IPS-15b (cell line): ENCODE measurements around the gene PRMT7.

Source experiments
- H3K27me3 ChIP-seq: one replicate; pipeline ENCODE4 v1.6.1; 2013; ENCODE audit warnings: low read length; ENCODE audit not compliant: control insufficient read depth, insufficient read depth
- H3K36me3 ChIP-seq: one replicate; pipeline ENCODE4 v1.6.1; 2013; ENCODE audit warnings: low read length; ENCODE audit not compliant: control insufficient read depth, insufficient read depth
- H3K4me1 ChIP-seq: one replicate; pipeline ENCODE4 v1.6.1; 2013; ENCODE audit warnings: mild to moderate bottlenecking, low read length; ENCODE audit not compliant: control insufficient read depth, insufficient read depth
- H3K4me3 ChIP-seq: one replicate; pipeline ENCODE4 v1.5.1; 2013; ENCODE audit warnings: low read depth, low read length
- H3K9ac ChIP-seq: one replicate; pipeline ENCODE4 v1.6.1; 2013; ENCODE audit warnings: low read depth, mild to moderate bottlenecking, low read length
- H3K9me3 ChIP-seq: one replicate; pipeline ENCODE4 v1.6.1; 2013; ENCODE audit warnings: mild to moderate bottlenecking, low read length; ENCODE audit not compliant: control insufficient read depth, insufficient read depth

The PRMT7 gene

GRCh38 chr16:68273896-68274295 is 36.9 kb upstream of the PRMT7 start:
- Histone ChIP-seq H3K9ac (no peak overlapping the region), H3K4me1 (peaks cover 5% of the 10 kb centered on the region)

GRCh38 chr16:68274441-68274840 is 36.4 kb upstream of the PRMT7 start:
- peaks cover 11% of the 10 kb centered on the region for H3K36me3 ChIP-seq
- H3K4me1 ChIP-seq: no peaks in the 10 kb centered on the region
- H3K9me3 ChIP-seq: no peaks in the 10 kb centered on the region
- H3K9ac ChIP-seq: no peak overlapping the region
- H3K4me3 ChIP-seq: no peak overlapping the region
- H3K27me3 ChIP-seq: no peaks in the 10 kb centered on the region

More at GRCh38 chr16:68273896-68274295, 36.9 kb upstream of the PRMT7 start:
- Histone ChIP-seq H3K4me3 (no peak overlapping the region), H3K9me3 (no peaks in the 10 kb centered on the region), H3K36me3 (peaks cover 11% of the 10 kb centered on the region), H3K27me3 (no peaks in the 10 kb centered on the region)

- Histone ChIP-seq H3K4me1 (no peaks in the 10 kb centered on the region), H3K9ac (no peak overlapping the region), H3K4me3 (no peak overlapping the region), H3K36me3 (peaks cover 11% of the 10 kb centered on the region), H3K27me3 (no peaks in the 10 kb centered on the region), H3K9me3 (no peaks in the 10 kb centered on the region)
Observed at GRCh38 chr16:68275611-68276191, 35.1 kb upstream of the PRMT7 start.

- Histone ChIP-seq H3K36me3 (peaks cover 11% of the 10 kb centered on the region), H3K27me3 (no peaks in the 10 kb centered on the region), H3K4me1 (no peaks in the 10 kb centered on the region), H3K4me3 (no peak overlapping the region), H3K9me3 (no peaks in the 10 kb centered on the region), H3K9ac (no peak overlapping the region)
Observed at GRCh38 chr16:68276223-68276622, 34.6 kb upstream of the PRMT7 start.

GRCh38 chr16:68279726-68280558 is 30.9 kb upstream of the PRMT7 start:
- peaks cover 7% of the 10 kb centered on the region for H3K36me3 ChIP-seq
- no peak overlapping the region for H3K4me3 ChIP-seq
- no peaks in the 10 kb centered on the region for H3K27me3 ChIP-seq
- H3K4me1 ChIP-seq: no peaks in the 10 kb centered on the region
- H3K9ac ChIP-seq: no peak overlapping the region
- H3K9me3 ChIP-seq: no peaks in the 10 kb centered on the region

GRCh38 chr16:68281368-68282063 is 29.3 kb upstream of the PRMT7 start:
- Histone ChIP-seq H3K9me3 (no peaks in the 10 kb centered on the region), H3K4me3 (no peak overlapping the region), H3K27me3 (no peaks in the 10 kb centered on the region), H3K36me3 (peaks cover 6% of the 10 kb centered on the region), H3K9ac (no peak overlapping the region), H3K4me1 (no peaks in the 10 kb centered on the region)

- no peak overlapping the region for H3K4me3 ChIP-seq
- peaks cover 7% of the 10 kb centered on the region for H3K36me3 ChIP-seq
- H3K9ac ChIP-seq: no peak overlapping the region
- no peaks in the 10 kb centered on the region for H3K4me1 ChIP-seq
- H3K27me3 ChIP-seq: no peaks in the 10 kb centered on the region
- H3K9me3 ChIP-seq: no peaks in the 10 kb centered on the region
Observed at GRCh38 chr16:68282064-68282452, 28.8 kb upstream of the PRMT7 start.

GRCh38 chr16:68283346-68283745 is 27.5 kb upstream of the PRMT7 start:
- Histone ChIP-seq H3K4me3 (no peak overlapping the region), H3K27me3 (no peaks in the 10 kb centered on the region), H3K36me3 (peaks cover 19% of the 10 kb centered on the region), H3K9me3 (no peaks in the 10 kb centered on the region), H3K4me1 (no peaks in the 10 kb centered on the region), H3K9ac (no peak overlapping the region)

GRCh38 chr16:68283801-68284598 is 26.8 kb upstream of the PRMT7 start:
- Histone ChIP-seq H3K9ac (no peak overlapping the region), H3K4me3 (no peak overlapping the region), H3K27me3 (no peaks in the 10 kb centered on the region), H3K9me3 (no peaks in the 10 kb centered on the region), H3K4me1 (no peaks in the 10 kb centered on the region), H3K36me3 (peaks cover 20% of the 10 kb centered on the region)

- Histone ChIP-seq H3K4me1 (no peaks in the 10 kb centered on the region), H3K36me3 (peaks cover 23% of the 10 kb centered on the region), H3K4me3 (no peak overlapping the region), H3K9ac (no peak overlapping the region), H3K9me3 (no peaks in the 10 kb centered on the region), H3K27me3 (no peaks in the 10 kb centered on the region)
Observed at GRCh38 chr16:68284847-68285246, 26.0 kb upstream of the PRMT7 start.

- Histone ChIP-seq H3K36me3 (peaks cover 25% of the 10 kb centered on the region), H3K9ac (no peak overlapping the region), H3K4me3 (no peak overlapping the region), H3K27me3 (no peaks in the 10 kb centered on the region), H3K9me3 (no peaks in the 10 kb centered on the region), H3K4me1 (no peaks in the 10 kb centered on the region)
Observed at GRCh38 chr16:68285683-68286082, 25.1 kb upstream of the PRMT7 start.
